ENCODE results near the gene FNIP2.
"Not testable (repeated sequence)": the region's sequence is repeated elsewhere in the genome, so short reads cannot be mapped to it uniquely, and the experiment has no call there.

The FNIP2 gene

GRCh38 chr4:158912806-158913205, 144.0 kb downstream of the FNIP2 start:
- DNase-seq (ENCODE audit: low spot score): no peak

GRCh38 chr4:158913766-158914165, 144.9 kb downstream of the FNIP2 start:
- DNase-seq (ENCODE audit: low spot score): no peak

- no peak for DNase-seq (ENCODE audit: low spot score)
Measured at GRCh38 chr4:158914218-158914617, 145.4 kb downstream of the FNIP2 start.

GRCh38 chr4:158915683-158916241, 146.9 kb downstream of the FNIP2 start:
- no peak for DNase-seq (ENCODE audit: low spot score)

GRCh38 chr4:158920452-158920996, 151.7 kb downstream of the FNIP2 start:
- DNase-seq (ENCODE audit: low spot score): not testable (repeated sequence)

- not testable (repeated sequence) for DNase-seq (ENCODE audit: low spot score)
Measured at GRCh38 chr4:158927774-158928173, 158.9 kb downstream of the FNIP2 start.

GRCh38 chr4:158929939-158930638, 161.3 kb downstream of the FNIP2 start:
- DNase-seq (ENCODE audit: low spot score): no peak

- no peak for DNase-seq (ENCODE audit: low spot score)
Measured at GRCh38 chr4:158930639-158930972, 161.8 kb downstream of the FNIP2 start.

- no peak for DNase-seq (ENCODE audit: low spot score)
Measured at GRCh38 chr4:158933236-158933635, 164.4 kb downstream of the FNIP2 start.

- DNase-seq (ENCODE audit: low spot score): no peak
Measured at GRCh38 chr4:158934996-158935669, 166.3 kb downstream of the FNIP2 start.

- no peak for DNase-seq (ENCODE audit: low spot score)
Measured at GRCh38 chr4:158936238-158936637, 167.4 kb downstream of the FNIP2 start.

- DNase-seq (ENCODE audit: low spot score): no peak
Measured at GRCh38 chr4:158938220-158939044, 169.6 kb downstream of the FNIP2 start.

GRCh38 chr4:158940271-158940670, 171.4 kb downstream of the FNIP2 start:
- no peak for DNase-seq (ENCODE audit: low spot score)

- DNase-seq (ENCODE audit: low spot score): no peak
Measured at GRCh38 chr4:158941321-158941720, 172.5 kb downstream of the FNIP2 start.

GRCh38 chr4:158941895-158942294, 173.1 kb downstream of the FNIP2 start:
- DNase-seq (ENCODE audit: low spot score): no peak

GRCh38 chr4:158945529-158946108, 176.8 kb downstream of the FNIP2 start:
- no peak for DNase-seq (ENCODE audit: low spot score)

- DNase-seq (ENCODE audit: low spot score): no peak
Measured at GRCh38 chr4:158946825-158947224, 178.0 kb downstream of the FNIP2 start.

- DNase-seq (ENCODE audit: low spot score): no peak
Measured at GRCh38 chr4:158948071-158948470, 179.2 kb downstream of the FNIP2 start.

- DNase-seq (ENCODE audit: low spot score): no peak
Measured at GRCh38 chr4:158949099-158949498, 180.3 kb downstream of the FNIP2 start.

- DNase-seq (ENCODE audit: low spot score): not testable (repeated sequence)
Measured at GRCh38 chr4:158952221-158952774, 183.5 kb downstream of the FNIP2 start.

- not testable (repeated sequence) for DNase-seq (ENCODE audit: low spot score)
Measured at GRCh38 chr4:158956345-158956744, 187.5 kb downstream of the FNIP2 start.

GRCh38 chr4:158956918-158957317, 188.1 kb downstream of the FNIP2 start:
- DNase-seq (ENCODE audit: low spot score): not testable (repeated sequence)

Data from COLO829 (cell line).